WI38 (cell line): Measurements from ENCODE around the gene SEL1L2.

Experiments used
- H3K4me3 ChIP-seq: 2 replicates; pipeline ENCODE4 v1.5.1; 2011; ENCODE audit warnings: low read depth, mild to moderate bottlenecking, control low read depth, low read length
- TF ChIP-seq, protein P1 (sequence below): IDR thresholded peaks from 2 replicates; pipeline ENCODE4 v1.5.1; 2012; ENCODE audit warnings: low read depth, mild to moderate bottlenecking, control low read depth, low read length

The SEL1L2 gene, protein sequence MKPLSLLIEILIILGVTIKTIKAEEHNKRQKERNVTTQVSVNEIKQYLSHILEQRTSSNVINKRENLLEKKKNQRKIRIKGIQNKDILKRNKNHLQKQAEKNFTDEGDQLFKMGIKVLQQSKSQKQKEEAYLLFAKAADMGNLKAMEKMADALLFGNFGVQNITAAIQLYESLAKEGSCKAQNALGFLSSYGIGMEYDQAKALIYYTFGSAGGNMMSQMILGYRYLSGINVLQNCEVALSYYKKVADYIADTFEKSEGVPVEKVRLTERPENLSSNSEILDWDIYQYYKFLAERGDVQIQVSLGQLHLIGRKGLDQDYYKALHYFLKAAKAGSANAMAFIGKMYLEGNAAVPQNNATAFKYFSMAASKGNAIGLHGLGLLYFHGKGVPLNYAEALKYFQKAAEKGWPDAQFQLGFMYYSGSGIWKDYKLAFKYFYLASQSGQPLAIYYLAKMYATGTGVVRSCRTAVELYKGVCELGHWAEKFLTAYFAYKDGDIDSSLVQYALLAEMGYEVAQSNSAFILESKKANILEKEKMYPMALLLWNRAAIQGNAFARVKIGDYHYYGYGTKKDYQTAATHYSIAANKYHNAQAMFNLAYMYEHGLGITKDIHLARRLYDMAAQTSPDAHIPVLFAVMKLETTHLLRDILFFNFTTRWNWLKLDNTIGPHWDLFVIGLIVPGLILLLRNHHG

DNA sequence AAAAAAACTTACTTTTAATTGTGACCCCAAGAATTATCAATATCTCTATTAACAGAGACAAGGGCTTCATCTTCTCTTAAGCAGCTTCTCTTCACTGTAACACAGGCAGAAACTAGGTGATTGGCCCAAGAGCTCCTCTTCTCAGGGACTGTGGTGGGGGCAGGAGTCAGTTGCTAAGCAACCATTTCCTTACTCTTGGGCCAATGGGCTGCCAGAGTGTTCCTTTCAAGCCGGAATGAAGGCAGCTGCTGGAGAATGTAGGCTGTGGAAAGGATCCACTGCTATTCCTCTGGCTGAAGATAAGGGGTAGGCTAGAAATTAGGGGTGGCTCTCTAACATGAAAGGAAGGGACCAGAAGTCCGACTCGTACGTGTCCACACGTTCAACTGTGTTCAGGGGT, at the start of gene SEL1L2:
Gene SEL1L2, minus strand, starts transcription at position 150 of the 400 bp plus-strand sequence. Its CDS starts 80 bp downstream, at position 70.
- TF ChIP-seq, protein P1, sequence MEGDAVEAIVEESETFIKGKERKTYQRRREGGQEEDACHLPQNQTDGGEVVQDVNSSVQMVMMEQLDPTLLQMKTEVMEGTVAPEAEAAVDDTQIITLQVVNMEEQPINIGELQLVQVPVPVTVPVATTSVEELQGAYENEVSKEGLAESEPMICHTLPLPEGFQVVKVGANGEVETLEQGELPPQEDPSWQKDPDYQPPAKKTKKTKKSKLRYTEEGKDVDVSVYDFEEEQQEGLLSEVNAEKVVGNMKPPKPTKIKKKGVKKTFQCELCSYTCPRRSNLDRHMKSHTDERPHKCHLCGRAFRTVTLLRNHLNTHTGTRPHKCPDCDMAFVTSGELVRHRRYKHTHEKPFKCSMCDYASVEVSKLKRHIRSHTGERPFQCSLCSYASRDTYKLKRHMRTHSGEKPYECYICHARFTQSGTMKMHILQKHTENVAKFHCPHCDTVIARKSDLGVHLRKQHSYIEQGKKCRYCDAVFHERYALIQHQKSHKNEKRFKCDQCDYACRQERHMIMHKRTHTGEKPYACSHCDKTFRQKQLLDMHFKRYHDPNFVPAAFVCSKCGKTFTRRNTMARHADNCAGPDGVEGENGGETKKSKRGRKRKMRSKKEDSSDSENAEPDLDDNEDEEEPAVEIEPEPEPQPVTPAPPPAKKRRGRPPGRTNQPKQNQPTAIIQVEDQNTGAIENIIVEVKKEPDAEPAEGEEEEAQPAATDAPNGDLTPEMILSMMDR, result no peak
- H3K4me3 ChIP-seq, result no peak within 1 kb of the TSS

DNA sequence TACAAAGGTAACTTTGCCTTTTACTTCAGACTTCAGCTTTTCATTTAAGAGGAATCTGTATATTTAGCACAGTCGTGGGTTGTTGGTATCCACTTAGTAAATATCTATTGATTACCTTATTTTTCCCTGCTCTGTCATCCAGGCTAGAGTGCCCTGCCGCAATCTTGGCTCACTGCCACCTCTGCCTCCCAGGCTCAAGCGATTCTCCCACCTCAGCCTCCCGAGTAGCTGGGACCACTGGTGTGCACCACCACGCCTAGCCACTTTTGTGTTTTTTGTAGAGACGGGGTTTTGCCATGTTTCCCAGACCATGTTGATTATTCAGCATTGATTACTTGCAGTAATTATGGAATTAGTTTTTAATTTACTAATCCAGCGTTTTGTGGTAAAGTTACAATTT, 46.2 kb upstream of the SEL1L2 start:
- TF ChIP-seq, protein P1, result no peak
- no peak overlapping the region for H3K4me3 ChIP-seq

DNA sequence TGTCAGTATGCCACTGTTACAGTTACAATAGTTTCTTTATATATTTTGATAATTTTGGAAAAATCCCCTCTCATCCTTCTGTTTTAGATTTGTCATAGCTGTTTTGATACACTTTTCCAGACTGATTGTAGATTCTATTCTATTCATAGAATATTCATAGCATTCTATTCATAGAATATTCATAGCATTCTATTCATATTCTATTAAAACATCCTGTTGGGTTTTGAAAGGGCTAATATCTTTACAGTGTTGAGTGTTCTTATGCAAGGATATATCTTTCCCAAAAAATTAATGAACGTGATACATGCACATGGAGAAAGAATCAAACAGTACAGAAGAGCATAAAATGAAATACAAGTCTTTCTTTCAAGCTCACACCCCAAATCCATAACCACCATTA, 42.9 kb upstream of the SEL1L2 start:
- H3K4me3 ChIP-seq, result no peak overlapping the region
- TF ChIP-seq, protein P1, result no peak

DNA sequence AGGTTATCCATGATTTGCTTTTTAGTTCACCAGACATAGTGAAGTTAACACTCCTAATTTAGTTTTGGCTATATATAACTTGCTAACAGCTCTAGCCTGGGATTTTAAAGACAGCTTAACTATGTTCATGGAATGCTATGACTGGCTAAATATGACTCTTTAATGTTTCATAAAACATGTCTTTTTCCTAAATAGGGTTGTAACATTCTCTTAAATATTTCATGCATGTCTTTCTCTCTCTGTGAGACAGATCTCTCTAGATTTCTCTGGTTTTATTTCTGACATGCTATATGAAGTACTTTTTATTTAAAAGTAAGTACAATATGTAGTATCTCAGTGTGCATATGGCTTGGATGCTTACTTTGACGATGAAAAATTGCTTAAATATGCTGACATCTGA, 40.6 kb upstream of the SEL1L2 start:
- TF ChIP-seq, protein P1, result no peak
- no peak overlapping the region for H3K4me3 ChIP-seq

DNA sequence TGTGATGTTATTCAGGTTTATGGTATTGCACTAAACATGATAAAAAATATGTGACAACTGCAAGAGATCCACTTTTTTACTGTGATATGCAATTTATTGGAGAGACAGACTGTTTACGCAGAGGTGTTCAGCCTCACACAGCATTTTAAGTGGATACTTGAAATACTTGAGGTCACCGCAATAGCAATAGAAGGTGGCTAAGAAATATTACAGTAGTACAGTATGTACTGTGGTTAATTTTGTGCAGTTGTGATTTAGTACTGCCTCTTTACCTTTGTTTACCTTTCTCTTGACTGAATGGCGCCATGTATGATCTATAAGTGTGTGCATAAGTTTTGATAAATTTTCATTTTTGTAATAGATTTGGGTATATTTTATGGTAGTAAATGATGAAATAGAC, 22.3 kb upstream of the SEL1L2 start:
- TF ChIP-seq, protein P1, result no peak

DNA sequence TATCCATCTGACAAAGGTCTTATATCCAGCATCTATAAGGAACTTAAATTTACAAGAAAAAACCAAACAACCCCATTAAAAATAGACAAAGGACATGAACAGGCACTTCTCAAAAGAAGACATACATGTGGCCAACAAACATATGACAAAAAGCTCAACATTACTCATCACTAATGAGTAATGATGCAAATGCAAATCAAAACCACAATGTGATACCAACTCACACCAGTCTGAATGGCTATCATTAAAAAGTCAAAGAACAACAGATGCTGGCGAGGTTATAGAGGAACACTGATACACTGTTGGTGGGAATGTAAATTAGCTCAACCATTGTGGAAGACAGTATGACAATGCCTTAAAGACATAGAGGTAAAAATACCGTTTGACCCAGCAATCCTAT, 18.8 kb upstream of the SEL1L2 start:
- TF ChIP-seq, protein P1, result no peak
- H3K4me3 ChIP-seq, result no peak overlapping the region

More for the DNA sequence above, 22.3 kb upstream of the SEL1L2 start:
- H3K4me3 ChIP-seq, result no peak overlapping the region

DNA sequence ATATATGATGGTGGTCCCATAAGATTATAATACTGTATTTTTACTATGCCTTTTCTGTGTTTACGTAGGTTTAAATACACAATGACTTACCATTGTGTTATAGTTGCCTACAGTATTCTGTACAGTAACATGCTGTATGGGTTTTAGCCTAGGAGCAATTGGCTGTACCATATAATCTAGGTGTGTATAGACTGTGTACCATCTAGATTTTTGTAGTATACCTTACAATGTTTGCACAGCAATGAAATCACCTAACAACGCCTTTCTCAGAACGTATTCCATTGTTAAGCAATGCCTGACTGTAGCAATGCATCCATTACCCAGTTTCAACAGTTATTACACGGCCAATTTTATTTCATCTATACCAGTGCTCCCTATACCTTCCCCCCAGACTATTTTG, 15.6 kb upstream of the SEL1L2 start:
- H3K4me3 ChIP-seq, result no peak overlapping the region
- TF ChIP-seq, protein P1, result no peak
